HG02798 (cell line): Measurements from ENCODE around the gene CYB5B.

Experiments used
- ATAC-seq: cut with Tn5 transposase; IDR thresholded peaks from one replicate; pipeline ENCODE4 v1.9.1; 2021; ENCODE audit warnings: mild to moderate bottlenecking; ENCODE audit not compliant: unreplicated experiment, poor library complexity

CYB5B gene

DNA sequence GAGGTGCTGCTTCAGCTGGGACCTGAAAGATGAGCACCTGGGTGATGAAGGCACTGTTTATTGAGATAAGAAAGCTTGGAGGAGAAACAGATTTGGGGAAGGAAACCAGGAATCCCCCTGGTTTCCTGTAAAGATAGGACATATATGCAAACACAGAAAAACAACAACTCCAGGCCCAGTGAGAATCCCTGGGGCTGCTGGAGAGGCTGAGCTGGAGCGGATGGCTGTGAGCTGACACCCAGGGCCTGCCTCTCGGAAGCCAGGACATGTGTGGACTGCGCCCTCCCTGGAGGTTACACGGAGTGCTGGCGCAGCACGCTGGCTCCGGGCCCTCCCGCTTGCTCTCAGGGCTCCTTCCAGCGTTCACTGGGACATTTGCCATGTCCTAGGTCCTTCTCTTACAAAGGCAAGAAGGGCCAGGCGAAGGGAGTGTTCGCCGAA is 57.5 kb downstream of the CYB5B start:
- ATAC-seq = no peak

DNA sequence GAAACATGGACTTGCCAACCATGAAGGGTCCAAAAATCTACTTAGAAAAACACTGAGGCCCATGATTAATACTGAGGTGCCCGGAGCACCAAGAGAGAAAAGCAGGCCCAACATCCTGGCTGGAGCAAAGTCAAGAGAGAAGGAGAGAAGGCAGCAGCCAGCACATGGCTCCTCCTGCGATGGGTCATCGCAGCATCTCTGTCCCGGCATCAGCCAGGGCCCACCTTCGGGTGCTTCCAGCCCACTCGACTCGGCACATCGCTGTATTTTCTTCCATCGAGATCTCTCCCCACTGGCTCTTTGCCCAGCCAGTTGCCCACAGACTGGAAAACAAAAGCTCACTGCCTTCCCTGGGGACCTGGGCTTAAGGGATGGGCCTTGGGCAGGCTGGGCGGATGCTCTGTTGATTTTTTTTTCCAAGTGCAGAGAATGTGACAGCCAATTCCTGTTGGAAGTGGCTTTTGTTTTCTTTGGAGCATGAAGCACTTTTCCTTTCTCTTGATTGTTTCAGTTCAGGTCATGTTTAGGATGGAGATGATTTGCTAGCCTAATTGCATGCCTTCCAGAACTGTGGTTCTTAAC is 58.1 kb downstream of the CYB5B start:
- no peak for ATAC-seq

DNA sequence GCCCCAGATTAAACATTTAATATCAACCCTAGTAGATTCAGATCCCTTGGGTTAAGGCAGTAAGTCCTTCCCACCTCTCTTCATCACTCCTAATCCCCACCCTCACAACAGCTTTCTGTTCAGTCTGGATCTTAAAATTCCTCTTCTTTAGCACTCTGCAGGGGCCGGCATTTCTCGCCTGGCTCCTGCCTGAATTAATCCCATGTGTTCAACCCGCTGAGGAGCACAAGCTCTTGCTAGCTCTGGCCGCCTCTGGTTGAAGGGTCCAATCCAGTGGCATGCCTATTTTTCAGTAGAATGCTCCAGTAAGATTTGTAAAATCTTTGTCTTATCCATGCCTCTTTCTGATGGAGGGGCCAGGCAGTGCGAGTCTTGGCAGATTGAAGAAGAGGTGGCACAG is 59.2 kb downstream of the CYB5B start:
- ATAC-seq = no peak

DNA sequence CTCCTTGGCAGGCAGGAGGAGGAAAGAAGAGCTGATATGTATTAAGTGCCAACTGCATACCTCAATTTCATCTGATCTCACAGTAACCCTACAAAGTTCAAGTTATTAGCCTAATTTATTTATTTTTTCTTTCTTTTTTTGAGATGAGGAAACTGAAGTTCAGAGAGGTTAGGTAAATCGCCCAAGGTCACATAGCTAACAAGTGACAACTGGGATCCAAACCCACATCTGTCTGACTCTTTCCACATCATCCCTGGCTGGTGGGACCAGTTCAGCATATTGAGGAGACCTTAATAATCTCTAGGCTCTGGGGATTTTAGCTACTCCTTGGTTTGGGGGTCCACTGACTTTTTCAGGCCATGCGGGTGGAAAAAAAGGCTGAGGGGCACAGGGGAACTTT is 60.9 kb downstream of the CYB5B start:
- ATAC-seq = no peak

DNA sequence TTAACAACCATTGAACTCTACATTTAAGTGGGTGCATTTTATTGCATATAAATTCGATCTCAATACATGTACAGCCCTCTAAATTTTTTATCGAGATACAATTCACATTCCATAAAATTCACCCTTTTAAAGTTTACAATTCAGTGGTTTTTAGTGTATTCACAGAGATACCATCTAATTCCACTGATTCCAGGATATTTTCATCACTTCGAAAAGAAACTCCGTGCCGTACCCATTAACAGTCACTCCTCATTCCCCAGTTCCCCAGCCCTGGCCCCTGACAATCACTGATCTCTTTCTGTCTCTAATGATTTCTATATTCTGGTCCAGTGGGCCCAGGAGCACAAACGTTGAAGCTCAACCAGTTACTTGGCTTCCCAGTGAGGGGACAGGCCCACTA is 61.4 kb downstream of the CYB5B start:
- no peak for ATAC-seq

DNA sequence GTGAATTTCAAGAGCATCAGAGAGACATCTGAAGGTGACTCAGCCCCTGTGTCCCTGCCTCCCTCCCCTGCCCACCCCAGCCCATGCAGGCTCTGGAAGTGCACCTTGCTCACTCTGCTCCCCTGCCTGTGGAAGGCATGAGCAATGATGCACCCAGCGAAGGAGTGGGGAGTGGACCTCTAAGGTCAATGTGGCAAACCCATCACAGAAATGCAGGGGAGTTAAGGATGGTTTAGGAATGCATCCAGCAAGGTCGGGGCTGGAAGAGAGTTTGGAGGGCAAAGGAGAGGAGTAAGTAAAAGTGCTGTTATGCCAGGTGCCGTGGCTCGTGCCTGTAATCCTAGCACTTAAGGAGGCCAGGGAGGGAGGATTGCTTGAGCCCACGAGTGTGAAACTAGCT is 61.9 kb downstream of the CYB5B start:
- ATAC-seq = no peak

DNA sequence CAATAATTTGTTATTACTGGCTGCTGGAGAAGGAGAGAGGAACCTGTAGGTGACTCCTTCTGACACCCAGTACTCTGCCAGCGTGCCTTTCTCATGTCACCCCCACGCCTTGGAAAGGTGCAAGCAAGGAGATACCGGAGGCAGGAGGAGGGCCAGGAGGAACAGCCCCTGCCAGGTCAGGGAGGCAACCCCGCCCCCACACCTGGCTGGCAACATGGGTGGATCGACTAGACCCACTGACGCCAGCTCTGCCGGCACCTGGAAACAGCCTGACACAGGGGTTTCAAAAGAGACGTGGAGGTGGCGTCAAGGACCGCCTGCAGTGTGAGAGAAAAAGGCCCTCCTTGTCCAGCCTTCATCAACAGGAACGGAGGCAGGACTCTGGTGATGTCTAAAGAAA is 62.3 kb downstream of the CYB5B start:
- ATAC-seq = no peak

DNA sequence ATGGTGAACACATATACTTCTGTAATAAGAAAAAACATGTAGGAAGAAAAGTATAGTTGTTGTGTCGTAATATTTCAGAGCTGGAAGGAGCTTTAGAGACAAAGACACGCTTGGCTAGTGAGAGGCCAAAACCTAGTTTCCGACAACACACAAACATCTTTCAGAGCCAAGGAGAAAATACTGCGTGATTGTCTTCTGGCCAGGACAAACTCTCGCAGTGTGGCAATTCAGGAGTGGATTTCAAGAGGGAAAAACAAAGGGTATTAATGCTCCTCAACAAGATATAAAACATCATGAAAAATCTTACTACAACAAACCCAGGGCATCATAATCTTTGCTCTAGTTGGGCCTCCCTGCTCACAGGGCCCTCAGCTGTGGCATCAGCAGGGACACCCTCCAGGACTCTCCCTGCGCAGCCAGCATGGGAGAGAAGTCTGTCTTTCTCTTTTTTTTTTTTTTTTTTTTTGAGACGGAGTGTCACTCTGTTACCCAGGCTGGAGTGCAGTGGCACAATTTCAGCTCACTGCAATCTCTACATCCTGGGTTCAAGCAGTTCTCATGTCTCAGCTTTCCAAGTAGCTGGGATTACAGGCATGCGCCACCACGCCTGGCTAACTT is 66.4 kb downstream of the CYB5B start:
- ATAC-seq = no peak

DNA sequence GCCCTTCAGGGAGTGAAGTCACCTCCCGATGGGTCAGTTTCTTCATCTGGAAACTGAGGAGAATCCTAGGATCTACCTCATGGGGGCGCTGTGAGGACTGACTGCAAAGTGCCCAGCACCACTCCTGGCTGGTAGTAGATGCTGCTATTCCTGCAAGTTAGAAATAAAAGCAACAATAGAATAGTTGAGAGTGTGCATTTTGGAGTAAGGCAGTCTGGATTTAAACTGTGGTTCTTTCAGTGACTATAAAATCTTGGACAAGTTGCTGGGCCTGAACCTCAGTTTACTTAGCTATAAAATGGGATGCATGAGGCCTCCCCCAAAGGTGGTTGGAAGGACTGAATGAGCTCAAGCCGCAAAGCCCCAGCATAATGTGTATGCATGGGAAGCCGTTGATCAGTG is 70.6 kb downstream of the CYB5B start:
- ATAC-seq = no peak

DNA sequence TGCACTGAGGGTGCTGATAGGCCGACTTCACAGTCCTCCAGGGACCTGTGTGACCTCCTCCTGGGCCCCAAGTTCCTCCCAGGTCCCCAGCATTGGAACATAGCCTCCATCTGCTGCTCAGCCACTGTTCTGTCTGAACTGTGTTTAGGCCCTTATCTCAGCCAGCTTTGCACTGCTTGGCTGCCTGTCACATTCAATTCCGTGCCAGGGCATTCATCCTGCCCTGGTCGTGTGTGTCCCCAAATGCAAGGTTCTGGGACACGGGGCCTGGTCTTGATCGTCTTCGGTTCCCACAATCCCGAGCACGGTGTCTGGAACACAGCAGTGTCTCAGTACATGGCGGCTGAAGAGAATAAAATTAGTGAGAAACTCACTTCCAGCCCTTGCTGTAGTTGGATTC is 71.4 kb downstream of the CYB5B start:
- ATAC-seq = no peak

DNA sequence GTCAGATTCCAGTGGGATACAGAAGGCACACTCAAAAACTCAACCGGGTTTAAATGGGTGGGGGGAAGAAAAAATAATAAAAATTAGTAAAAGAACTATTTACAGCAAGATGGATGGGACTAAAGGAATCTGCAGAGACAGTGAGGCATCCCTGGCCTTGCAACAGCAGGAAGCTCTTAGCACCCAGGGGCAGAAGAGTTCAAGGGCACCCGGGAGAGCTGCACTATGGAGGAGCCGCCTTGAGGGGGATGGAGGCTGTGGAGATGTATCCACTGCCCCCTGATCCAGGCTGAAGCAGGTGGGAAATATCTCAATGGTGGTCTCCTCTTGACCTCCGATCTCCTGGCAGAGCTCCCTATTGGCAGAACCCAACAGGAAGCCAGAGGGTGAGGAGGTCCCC is 72.0 kb downstream of the CYB5B start:
- ATAC-seq = no peak

DNA sequence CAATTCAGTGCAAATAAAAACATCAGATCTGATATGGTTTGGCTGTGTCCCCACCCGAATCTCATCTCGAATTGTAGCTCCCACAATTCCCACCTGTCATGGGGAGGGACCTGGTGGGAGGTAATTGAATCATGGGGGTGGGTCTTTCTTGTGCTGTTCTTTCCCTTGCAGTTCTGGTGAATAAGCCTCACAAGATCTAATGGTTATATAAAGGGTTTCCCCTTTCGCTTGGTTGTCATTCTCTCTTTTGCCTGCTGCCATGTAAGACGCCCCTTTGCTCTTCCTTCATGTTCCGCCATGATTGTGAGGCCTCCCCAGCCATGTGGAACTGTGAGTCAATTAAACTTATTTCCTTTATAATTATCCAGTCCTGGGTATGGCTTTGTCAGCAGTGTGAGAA is 72.5 kb downstream of the CYB5B start:
- no peak for ATAC-seq

DNA sequence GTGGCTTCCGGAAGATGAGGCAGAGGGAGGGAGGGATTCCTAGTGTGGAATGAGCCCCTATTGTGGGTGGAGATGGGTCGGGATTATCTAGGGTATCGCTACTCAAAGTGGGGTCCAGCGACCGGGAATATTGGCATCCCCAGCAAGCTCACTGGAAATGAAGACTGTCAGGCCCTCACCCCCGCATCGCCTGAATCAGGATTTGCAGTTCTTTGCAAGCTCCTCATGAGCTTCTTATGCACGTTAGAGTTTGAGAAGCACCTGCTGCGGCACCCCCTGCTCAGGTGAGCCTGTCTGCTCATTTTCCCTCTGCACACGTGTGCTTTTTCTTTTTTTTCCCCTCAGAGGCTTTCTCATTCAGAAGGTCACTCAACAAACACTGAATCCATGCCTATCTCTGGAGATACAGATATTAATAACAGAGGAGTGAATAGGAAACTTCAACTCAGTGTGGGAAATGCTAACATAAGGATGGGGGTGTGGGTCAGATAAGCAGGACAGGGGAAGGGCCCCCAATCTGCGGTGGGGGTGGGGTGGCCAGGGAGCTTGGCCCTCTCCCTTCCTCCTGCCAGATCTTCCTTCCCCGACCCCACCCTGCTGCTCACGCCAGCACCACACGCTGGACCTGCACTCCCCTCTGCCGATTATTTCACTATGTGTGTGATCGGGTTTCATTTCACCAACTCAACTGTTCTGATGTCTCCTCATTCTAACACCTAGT is 73.6 kb downstream of the CYB5B start:
- ATAC-seq = no peak

DNA sequence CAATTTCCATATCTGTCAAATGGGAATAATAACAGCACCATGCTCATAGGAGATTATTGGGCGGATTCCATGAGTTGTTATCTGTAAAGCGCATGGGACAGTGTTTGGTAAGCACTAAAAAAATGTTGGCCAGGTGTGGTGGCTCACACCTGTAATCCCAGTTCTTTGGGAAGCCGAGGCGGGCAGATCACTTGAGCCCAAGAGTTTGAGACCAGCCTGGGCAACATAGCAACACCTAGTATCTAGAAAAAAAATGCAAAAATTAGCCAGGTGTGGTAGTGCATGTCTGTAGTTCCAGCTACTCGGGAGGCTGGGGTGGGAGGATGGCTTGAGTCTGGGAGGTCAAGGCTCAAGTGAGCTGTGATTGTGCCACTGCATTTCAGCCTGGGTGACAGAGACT is 74.5 kb downstream of the CYB5B start:
- no peak for ATAC-seq

DNA sequence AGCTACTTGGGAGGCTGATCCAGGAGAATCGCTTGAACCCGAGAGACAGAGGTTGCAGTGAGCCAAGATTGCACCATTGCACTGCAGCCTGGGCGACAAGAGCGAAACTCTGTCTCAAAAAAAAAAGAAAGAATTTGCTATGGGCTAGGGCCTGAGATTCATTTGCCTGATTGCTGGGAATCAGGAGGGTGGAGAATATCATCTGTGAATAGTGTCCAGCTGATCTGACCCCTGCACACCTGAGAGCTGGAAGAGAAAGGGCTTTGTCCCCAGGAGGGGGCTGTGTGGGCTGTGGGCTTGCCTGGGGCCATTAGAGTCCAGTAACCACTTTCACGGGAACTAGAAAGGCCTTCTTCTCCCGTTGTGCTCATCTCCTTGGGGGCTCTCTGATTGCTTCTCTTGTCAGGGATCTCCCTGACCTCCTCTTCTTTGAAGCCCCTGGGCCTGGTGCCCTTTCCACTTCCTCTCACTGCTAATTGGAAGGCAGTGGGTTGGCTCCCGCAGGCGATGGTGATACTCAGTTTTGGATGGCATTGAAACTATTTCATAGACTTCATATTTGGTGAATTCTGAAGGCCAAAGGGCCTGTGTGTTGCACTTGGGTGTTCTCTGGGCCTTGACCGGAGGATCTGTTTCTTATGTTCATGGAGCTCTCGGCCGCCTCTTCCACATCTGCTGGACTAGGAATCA is 75.3 kb downstream of the CYB5B start:
- no peak for ATAC-seq

DNA sequence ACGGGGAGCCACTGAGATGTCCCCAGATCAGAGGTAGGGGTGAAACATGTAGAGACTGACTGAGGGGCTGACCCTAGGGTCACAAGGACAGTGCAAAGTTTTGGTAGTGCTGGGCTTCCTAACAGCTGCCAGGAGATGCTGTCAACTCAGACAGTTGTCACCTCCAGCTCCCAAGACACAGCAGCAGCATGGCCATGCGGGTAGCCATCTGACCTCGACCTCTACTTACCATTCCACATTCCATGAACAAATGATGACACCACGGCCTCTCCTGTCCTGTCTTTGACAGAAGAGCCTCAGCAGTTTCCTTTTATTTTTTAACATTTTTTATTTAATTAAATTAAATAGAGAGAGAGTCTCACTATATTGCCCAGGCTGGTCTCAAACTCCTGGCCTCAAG is 76.1 kb downstream of the CYB5B start:
- ATAC-seq = no peak

DNA sequence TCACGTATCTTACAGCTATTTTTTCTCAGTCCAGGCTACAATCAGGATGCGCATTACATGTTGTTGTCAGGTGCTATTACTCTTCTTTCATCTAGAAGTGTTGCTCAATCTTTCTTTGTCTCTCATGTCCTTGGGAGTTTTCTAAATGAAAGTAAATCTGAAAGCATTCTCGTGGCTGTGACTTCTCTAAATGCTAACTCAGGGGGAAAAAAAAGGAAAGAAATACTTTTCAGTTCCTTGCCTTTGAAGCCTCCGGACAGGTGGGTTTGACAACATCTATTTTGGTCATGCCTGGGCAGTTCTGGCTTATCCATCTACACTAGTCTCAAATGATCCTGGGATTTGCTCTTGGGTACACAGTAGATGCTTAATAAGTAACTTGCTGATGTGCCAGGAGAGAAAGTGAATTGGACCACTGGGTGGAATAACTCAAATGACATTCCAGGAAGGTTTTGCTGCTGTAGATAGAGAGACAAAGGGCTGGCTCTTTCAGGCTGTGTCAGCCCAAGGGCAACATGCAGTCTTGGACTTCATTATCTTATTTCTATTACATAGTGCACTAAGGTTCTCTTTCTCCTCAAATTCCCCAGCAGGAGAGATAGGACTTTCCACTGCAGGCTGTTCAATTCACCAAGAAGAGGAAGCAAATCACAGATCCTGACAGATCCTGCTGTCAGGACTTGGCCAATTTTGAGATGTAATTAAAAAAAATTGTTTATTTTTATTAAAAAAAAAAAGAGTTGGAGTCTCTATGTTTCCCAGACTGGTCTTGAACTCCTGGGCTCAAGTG is 77.7 kb downstream of the CYB5B start:
- ATAC-seq = no peak

DNA sequence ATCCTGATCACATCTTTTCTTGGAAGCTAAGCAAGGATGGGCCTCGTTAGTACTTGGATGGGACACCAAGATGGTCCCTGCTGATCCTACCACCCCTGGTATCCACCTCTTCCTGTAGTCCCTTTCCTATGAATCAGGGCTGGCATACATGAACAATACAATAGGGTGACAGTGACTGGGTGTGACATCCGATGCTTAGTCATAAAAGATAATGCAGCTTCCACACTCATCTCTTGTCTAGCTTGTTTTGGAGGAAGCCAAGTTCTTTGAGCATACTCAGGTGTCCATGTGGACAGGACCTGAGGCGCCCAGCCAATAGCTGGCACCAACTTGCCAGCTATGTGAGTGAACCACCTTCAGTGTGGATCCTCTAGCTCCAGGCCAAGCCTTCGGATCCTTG is 78.8 kb downstream of the CYB5B start:
- ATAC-seq = no peak

DNA sequence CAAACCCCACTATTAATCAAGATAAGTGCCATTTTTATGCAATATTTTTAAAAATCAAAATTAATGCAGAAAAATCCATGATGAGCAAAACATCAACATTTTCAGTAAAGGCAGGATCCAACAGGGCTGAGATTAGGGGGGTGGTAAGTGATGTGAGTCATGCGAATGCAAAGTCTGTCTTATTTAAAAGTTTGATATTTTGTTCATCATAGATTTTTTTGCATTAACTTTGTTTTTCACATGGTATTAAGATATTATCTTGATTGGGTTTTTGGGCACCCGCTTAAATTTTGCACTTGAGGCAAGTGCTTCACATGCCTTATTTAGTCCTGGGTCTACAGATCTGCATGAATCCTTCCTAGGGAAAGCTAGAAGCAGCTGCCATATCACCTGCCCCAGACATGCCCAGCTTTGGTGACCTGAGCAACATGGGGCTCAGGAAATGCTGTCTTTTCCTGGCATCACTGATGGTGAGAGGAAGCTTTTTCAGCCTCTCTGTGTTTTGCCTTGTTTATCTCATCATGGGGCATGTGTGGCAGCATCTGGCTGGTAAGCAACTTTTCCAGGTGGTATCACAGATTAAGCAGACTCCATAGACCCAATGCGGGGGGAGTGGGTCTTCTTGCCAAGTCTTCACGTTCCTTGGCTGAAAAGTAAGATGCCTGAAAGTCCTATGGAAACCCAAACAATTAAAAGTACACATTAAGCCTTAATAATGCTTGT is 83.8 kb downstream of the CYB5B start:
- ATAC-seq = no peak

DNA sequence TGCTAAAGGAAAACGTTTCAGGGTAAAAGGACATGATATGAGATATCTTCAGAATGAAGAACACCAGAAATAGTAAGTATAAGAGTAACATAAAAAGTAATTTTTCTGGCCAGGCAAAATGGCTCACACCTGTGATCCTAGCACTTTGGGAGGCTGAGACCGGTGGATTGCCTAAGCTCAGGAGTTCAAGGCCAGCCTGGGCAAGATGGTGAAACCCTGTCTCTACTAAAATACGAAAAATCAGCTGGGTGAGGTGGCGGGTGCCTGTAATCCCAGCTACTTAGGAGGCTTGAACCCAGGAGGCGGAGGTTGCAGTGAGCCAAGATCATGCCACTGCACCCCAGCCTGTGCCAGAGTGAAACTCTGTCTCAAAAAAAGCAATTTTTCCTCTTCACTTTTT is 84.7 kb downstream of the CYB5B start:
- ATAC-seq = no peak
